ENCODE results near the gene HSPA6.
"Not testable (repeated sequence)": the region's sequence is repeated elsewhere in the genome, so short reads cannot be mapped to it uniquely, and the experiment has no call there.

Gene HSPA6

DNA sequence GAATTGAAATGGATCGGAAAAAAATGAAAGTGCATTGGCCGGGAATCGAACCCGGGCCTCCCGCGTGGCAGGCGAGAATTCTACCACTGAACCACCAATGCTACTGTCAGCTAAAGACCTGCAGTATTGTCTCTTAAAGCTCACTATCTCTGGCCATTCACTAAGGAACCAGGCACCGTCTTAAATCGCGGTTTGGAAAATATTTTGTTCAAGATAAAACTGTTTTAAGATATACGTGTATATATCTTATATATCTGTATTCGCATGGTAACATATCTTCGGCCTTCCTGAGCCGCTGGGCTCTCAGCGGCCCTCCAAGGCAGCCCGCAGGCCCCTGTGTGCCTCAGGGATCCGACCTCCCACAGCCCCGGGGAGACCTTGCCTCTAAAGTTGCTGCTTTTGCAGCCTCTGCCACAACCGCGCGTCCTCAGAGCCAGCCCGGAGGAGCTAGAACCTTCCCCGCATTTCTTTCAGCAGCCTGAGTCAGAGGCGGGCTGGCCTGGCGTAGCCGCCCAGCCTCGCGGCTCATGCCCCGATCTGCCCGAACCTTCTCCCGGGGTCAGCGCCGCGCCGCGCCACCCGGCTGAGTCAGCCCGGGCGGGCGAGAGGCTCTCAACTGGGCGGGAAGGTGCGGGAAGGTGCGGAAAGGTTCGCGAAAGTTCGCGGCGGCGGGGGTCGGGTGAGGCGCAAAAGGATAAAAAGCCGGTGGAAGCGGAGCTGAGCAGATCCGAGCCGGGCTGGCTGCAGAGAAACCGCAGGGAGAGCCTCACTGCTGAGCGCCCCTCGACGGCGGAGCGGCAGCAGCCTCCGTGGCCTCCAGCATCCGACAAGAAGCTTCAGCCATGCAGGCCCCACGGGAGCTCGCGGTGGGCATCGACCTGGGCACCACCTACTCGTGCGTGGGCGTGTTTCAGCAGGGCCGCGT, at the start of gene HSPA6:
Gene HSPA6, plus strand, starts transcription at position 724 of the 925 bp plus-strand sequence. Its CDS starts 119 bp downstream, at position 843.
- in situ Hi-C loops (cut with MboI; ENCODE audit: low sequenced_read_pairs), result not testable (repeated sequence)

DNA sequence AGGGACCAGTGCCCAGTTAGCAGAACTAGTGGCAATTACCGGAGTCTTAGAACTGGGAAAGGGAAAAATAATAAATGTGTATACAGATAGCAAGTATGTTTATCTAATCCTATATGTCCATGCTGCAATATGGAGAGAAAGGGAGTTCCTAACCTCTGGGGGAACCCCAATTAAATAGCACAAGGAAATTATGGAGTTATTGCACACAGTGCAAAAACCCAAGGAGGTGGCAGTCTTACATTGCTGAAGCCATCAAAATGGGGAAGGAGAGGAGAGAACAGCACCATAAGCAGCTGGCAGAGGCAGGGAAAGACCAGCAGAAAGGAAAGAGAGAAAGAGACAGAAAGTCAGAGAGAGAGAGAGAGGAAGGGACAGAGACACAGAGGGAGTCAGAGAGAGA, 46.6 kb upstream of the HSPA6 start:
- in situ Hi-C loops (cut with MboI; ENCODE audit: low sequenced_read_pairs), result not testable (repeated sequence)

DNA sequence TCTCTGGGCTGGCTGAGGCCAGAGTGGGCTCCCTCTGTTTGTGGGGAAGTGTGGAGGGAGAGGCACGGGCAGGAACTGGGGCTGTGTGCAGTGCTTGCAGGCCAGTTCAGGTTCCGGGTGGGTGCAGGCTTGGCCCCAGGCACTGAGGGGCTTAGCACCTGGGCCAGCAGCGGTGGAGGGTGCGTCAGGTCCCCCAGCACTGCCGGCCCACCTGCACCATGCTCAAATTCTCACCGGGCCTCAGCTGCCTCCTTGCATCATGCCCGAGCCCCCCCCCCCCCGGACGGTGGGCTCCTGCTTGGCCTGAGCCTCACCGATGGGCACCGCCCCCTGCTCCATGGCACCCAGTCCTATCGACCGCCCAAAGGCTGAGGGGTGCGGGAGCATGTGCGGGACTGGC, 45.4 kb upstream of the HSPA6 start:
- in situ Hi-C loops (cut with MboI; ENCODE audit: low sequenced_read_pairs), result no loop called here

GRCh38 chr1:161480381-161481035, 43.8 kb upstream of the HSPA6 start:
- in situ Hi-C loops (cut with MboI; ENCODE audit: low sequenced_read_pairs), result loop anchor here (10.0 kb wide), 1 partner anchor 254 kb away; no protein-coding TSS in a partner anchor

GRCh38 chr1:161481624-161482392, 42.5 kb upstream of the HSPA6 start:
- in situ Hi-C loops (cut with MboI; ENCODE audit: low sequenced_read_pairs), result loop anchor here (10.0 kb wide), 1 partner anchor 253 kb away; no protein-coding TSS in a partner anchor

DNA sequence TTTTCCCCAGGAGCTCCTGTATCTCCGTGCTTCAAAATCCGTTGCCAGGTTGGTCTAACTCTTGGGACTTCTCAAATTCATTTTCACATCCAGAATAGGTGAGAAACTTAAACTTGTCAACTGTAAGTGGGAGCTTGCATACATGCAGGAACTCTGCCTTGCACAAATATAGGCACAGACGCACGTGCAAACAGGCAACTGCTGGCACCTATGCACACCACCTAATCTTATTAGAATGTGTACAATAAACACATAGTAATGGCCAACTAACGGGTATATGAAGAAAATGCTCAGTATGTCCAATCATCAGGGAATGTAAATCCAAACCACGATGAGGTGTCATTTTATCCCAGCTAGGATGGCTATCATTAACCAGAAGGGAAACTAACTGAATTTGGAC, 41.7 kb upstream of the HSPA6 start:
- in situ Hi-C loops (cut with MboI; ENCODE audit: low sequenced_read_pairs), result loop anchor here (10.0 kb wide), 1 partner anchor 252 kb away; no protein-coding TSS in a partner anchor

DNA sequence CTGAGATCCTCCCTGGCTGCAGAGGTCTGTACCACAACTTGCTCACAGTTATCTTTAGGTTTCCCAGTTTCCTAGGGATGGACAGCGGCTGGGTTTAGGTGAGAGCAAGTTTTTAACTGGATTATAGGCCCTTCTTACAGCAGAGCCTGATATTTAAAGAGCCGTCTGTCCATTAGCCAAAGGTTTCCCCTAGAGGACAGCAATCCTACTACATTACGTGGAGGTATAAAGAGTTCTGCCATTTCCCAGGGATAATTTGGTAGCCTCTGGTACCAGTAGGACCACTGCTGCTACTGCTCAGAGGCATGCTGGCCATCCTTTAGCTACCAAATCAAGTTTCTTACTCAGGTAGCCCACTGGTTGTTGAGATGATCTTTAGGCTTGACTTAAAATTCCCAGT, 41.0 kb upstream of the HSPA6 start:
- in situ Hi-C loops (cut with MboI; ENCODE audit: low sequenced_read_pairs), result loop anchor here (10.0 kb wide), 1 partner anchor 251 kb away; no protein-coding TSS in a partner anchor

GRCh38 chr1:161484613-161485012, 39.7 kb upstream of the HSPA6 start:
- in situ Hi-C loops (cut with MboI; ENCODE audit: low sequenced_read_pairs), result loop anchor here (10.0 kb wide), 1 partner anchor 250 kb away; no protein-coding TSS in a partner anchor

GRCh38 chr1:161486806-161487741, 37.3 kb upstream of the HSPA6 start:
- in situ Hi-C loops (cut with MboI; ENCODE audit: low sequenced_read_pairs), result loop anchor here (10.0 kb wide), 1 partner anchor 248 kb away; no protein-coding TSS in a partner anchor

- in situ Hi-C loops (cut with MboI; ENCODE audit: low sequenced_read_pairs), result no loop called here
Measured at GRCh38 chr1:161491472-161491871, 32.9 kb upstream of the HSPA6 start.

DNA sequence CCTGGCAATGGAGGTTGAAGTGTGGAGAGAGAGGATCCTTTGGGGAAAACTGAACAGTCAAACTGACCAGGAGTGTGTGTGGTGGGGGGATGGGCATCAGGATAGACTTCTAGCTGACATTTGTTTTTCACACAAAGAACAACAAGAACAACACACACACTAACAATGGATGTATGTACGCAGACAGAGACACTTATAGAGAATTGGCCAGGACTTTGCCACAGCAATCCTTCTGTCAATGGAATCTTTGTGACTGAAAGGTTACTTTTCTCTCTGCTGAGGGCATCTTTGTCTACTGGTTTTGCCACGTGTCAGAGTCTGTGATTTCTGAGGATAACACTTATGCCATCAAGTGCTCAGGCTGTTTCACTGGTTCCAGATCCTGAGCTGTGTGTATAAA, 31.5 kb upstream of the HSPA6 start:
- in situ Hi-C loops (cut with MboI; ENCODE audit: low sequenced_read_pairs), result no loop called here

GRCh38 chr1:161494091-161494735, 30.1 kb upstream of the HSPA6 start:
- in situ Hi-C loops (cut with MboI; ENCODE audit: low sequenced_read_pairs), result no loop called here

DNA sequence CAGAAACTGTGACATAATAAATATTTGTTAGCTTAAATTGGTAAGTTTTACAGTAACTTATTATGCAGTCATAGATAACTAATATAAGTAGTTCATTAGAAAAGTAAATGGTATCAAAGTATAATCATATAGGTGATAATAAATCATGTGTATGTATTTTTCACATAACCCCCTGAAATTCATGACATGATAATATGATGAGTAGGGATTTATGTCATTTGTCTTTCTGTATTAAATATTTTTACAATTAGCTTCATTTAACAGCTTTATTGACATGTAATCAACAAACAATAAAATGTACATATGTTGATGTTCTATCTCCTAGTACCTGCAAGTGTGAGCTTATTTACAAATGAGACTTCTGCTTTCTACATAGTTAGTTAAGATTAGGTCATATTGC, 28.9 kb upstream of the HSPA6 start:
- in situ Hi-C loops (cut with MboI; ENCODE audit: low sequenced_read_pairs), result no loop called here

- in situ Hi-C loops (cut with MboI; ENCODE audit: low sequenced_read_pairs), result no loop called here
Measured at GRCh38 chr1:161497961-161498360, 26.4 kb upstream of the HSPA6 start.

DNA sequence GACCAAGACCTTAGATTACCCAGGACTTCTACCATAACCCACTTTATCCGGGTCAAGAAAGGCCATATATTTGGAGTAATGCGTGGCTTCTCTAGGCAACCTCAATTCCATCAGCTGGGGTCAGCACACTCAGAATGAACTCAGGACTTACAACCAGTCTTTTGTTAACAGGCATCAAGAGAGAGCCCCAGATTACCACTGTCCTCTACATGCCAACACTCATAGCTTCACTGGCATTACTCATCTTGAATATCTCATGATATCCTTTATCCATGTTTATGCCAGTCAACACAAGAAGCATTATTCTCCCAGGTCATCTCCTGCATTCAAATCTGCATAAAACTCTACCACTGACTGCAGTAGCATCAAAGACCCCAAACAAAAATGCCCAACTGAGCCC, 25.7 kb upstream of the HSPA6 start:
- in situ Hi-C loops (cut with MboI; ENCODE audit: low sequenced_read_pairs), result no loop called here

DNA sequence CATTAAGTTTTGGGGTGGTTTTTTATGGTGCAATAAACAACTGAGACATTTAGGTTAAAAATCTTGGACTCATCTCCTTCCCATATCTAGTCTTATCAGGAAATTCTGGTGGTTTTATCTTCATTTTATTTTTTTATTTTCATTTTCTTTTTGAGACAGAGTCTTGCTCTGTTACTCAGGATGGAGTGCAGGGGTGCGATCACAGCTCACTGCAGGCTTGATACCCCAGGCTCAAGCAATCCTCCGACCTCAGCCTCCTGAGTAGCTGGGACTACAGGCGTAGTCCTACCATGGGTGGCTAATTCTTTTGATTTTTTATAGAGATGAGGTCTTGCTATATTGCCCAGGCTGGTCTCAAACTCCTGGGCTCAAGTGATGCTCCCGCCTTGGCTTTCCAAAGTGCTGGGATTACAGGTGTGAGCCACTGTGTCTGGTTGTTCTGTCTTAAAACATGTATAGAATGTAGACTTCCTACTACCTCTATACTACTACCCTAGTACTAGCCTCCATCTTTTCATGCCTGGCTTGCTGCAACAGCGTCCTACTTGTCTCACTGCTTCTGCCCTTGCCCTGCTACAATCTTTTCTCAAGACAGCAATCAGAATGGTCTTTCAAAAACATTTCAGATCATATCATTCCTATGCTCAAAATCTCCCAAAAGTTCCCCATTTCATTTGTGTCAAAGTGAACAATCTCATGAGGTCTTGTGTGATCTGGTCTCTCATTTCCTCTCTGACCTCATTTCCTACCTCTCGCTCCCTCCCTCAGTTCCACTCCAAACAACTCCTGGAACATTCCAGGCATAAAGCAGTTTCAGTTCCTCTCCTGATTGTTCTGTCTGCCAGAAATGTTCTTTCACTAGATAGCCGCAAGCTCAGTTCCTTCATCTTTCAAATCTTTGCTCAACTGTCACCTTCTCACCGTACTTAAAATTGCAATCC, 25.0 kb upstream of the HSPA6 start:
- in situ Hi-C loops (cut with MboI; ENCODE audit: low sequenced_read_pairs), result no loop called here

DNA sequence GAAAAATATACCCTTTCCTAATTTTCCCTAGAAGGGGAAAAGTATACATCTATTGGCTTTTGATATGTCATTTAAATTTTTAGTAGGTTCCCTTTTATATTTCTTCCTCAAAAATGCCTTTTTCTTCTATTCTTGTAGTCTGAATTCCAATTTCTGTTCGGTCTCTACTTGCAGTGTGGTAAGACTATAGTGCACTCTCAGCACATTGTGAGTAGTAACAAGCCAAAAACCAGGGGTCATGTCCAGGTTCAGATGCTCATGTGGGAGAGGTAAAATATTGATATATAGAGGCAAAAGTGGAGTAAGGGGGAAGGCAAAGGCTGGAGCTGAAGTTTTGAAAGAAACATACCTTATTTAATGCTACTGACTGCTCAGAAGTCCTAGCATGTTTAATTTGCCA, 23.1 kb upstream of the HSPA6 start:
- in situ Hi-C loops (cut with MboI; ENCODE audit: low sequenced_read_pairs), result no loop called here

- in situ Hi-C loops (cut with MboI; ENCODE audit: low sequenced_read_pairs), result no loop called here
Measured at GRCh38 chr1:161502181-161502580, 22.2 kb upstream of the HSPA6 start.

Data from HL-60/S4 treated with retinoic acid at 250 ng/mL for 4 days and 3 days (cell line).